ENCODE data around the gene ATOH8.
A peak's percentile ranks its signal among the peaks of the same experiment; 100 is the strongest.

- TF ChIP-seq POLR2AphosphoS5 (IDR thresholded peaks at IDR 0.05; ENCODE audit: low read depth) (no peak), CTCF (IDR thresholded peaks at IDR 0.05; ENCODE audit: insufficient read depth, low read length) (peak; percentile 16), SPI1 (IDR thresholded peaks at IDR 0.05; ENCODE audit: borderline replicate concordance, low read depth) (no peak), GABPA (IDR thresholded peaks at IDR 0.05; ENCODE audit: low read depth) (no peak)
- TF ChIP-seq, protein P1, sequence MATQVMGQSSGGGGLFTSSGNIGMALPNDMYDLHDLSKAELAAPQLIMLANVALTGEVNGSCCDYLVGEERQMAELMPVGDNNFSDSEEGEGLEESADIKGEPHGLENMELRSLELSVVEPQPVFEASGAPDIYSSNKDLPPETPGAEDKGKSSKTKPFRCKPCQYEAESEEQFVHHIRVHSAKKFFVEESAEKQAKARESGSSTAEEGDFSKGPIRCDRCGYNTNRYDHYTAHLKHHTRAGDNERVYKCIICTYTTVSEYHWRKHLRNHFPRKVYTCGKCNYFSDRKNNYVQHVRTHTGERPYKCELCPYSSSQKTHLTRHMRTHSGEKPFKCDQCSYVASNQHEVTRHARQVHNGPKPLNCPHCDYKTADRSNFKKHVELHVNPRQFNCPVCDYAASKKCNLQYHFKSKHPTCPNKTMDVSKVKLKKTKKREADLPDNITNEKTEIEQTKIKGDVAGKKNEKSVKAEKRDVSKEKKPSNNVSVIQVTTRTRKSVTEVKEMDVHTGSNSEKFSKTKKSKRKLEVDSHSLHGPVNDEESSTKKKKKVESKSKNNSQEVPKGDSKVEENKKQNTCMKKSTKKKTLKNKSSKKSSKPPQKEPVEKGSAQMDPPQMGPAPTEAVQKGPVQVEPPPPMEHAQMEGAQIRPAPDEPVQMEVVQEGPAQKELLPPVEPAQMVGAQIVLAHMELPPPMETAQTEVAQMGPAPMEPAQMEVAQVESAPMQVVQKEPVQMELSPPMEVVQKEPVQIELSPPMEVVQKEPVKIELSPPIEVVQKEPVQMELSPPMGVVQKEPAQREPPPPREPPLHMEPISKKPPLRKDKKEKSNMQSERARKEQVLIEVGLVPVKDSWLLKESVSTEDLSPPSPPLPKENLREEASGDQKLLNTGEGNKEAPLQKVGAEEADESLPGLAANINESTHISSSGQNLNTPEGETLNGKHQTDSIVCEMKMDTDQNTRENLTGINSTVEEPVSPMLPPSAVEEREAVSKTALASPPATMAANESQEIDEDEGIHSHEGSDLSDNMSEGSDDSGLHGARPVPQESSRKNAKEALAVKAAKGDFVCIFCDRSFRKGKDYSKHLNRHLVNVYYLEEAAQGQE (IDR thresholded peaks at IDR 0.05; ENCODE audit: insufficient replicate concordance, low read depth) = no peak
Observed at GRCh38 chr2:85769236-85769982, 15.6 kb downstream of the ATOH8 start.
